Measurements from ENCODE around the gene PPP1R12A. TPM values are rescaled to one million over a fixed set of nuclear protein-coding genes. Genes with fewer than 3 reads are reported as not detected.

Gene PPP1R12A
- total RNA-seq, 4 donors from 2014 or later = 100 to 121 (median 113) TPM

DNA sequence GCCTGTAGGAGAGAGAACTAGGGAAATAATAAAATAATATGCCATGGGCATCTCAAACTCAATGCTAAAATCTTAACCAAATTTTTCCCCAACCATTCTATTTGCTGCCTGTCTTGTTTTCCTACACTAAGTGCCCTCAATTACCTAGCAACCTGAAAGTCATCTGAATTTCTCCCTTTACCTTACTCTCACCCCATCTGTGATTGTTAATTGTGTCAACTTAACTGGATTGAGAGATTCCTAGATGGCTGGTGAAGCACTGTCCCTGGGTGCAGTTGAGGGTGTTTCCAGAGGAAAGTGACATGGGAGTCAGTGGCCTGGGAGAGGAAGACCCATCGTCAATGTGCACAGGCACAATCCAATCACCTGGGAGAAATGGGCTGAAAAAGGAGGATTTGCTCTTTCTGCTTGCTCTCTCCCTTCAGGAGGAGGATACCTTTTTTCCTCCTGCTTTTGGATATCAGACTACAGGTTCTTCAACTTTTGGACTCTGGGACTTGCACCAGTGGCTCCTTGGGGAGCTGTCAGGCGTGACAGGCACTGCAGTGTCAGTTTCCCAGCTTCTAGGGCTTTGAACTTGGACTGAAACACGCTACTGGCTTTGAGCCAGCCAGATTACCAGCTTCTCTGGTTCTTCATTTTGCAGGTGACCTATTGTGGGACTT is 100.1 kb downstream of the PPP1R12A start:
- no peaks in the 10 kb centered on the region for H3K27me3 ChIP-seq
- intact Hi-C loops (cut with DNase I; ENCODE audit: low total_unique reads) = no loop called here
- no peak overlapping the region for H3K4me3 ChIP-seq
- DNase-seq = no peak
- TF ChIP-seq POLR2A (IDR thresholded peaks at IDR 0.05) = no peak
- TF ChIP-seq EP300 (IDR thresholded peaks at IDR 0.05; ENCODE audit: low read depth) = no peak
- TF ChIP-seq, protein P1, sequence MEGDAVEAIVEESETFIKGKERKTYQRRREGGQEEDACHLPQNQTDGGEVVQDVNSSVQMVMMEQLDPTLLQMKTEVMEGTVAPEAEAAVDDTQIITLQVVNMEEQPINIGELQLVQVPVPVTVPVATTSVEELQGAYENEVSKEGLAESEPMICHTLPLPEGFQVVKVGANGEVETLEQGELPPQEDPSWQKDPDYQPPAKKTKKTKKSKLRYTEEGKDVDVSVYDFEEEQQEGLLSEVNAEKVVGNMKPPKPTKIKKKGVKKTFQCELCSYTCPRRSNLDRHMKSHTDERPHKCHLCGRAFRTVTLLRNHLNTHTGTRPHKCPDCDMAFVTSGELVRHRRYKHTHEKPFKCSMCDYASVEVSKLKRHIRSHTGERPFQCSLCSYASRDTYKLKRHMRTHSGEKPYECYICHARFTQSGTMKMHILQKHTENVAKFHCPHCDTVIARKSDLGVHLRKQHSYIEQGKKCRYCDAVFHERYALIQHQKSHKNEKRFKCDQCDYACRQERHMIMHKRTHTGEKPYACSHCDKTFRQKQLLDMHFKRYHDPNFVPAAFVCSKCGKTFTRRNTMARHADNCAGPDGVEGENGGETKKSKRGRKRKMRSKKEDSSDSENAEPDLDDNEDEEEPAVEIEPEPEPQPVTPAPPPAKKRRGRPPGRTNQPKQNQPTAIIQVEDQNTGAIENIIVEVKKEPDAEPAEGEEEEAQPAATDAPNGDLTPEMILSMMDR (IDR thresholded peaks at IDR 0.05) = no peak
- TF ChIP-seq POLR2AphosphoS5 (IDR thresholded peaks at IDR 0.05) = no peak
- 60 to 91% methylated on average over 1 to 3 of the region's 3 CpGs for WGBS, 2 donors (ENCODE audit: low coverage in 1 of 2)
- peaks cover 3 to 4% of the 10 kb centered on the region in 2 donors for H3K9me3 ChIP-seq
- H3K4me1 ChIP-seq = peaks cover 0 to 19% (median 0%) of the 10 kb centered on the region in 4 donors
- in situ Hi-C loops (cut with MboI; ENCODE audit: low pct_ligation_motif_present in 1 of 4, low pct_unique_long_range_greater_than_20kb in 1 of 4, low sequenced_read_pairs in 3 of 4) = no loop called here
- peaks cover 0 to 31% (median 5%) of the 10 kb centered on the region in 4 donors for H3K36me3 ChIP-seq
- H3K27ac ChIP-seq = no peak overlapping the region

DNA sequence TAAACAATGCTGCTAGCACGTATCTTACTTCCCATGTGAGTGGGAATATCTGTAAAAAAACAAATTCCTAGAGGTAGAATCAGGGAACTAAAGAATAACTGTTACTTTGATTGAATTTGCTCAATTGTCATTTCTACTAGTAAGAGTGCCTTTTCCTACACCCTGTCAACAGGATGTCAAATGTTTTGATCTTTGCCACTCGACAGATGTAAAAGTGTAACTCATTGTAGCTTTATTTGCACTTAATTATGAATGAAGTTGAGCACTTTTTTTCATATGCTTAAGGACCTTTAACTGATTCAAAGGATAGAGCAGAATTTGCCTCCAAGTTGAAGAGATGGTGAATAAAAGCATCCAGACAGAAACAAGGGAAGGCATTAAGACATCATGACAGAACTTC is 104.5 kb downstream of the PPP1R12A start:
- no peaks in the 10 kb centered on the region for H3K27me3 ChIP-seq
- TF ChIP-seq, protein P1 (IDR thresholded peaks at IDR 0.05) = no peak
- no peak for TF ChIP-seq EP300 (IDR thresholded peaks at IDR 0.05; ENCODE audit: low read depth)
- no peak for TF ChIP-seq POLR2AphosphoS5 (IDR thresholded peaks at IDR 0.05)
- no peak for TF ChIP-seq POLR2A (IDR thresholded peaks at IDR 0.05)
- H3K27ac ChIP-seq = no peak overlapping the region
- DNase-seq = no peak
- in situ Hi-C loops (cut with MboI; ENCODE audit: low pct_ligation_motif_present in 1 of 4, low pct_unique_long_range_greater_than_20kb in 1 of 4, low sequenced_read_pairs in 3 of 4) = no loop called here
- peaks cover 0 to 19% (median 0%) of the 10 kb centered on the region in 4 donors for H3K36me3 ChIP-seq
- peaks cover 0 to 27% (median 0%) of the 10 kb centered on the region in 4 donors for H3K4me1 ChIP-seq
- 42 to 60% methylated on average over 2 of the region's 2 CpGs for WGBS, 2 donors (ENCODE audit: low coverage in 1 of 2)
- H3K4me3 ChIP-seq = no peak overlapping the region
- no peaks in the 10 kb centered on the region for H3K9me3 ChIP-seq
- intact Hi-C loops (cut with DNase I; ENCODE audit: low total_unique reads) = no loop called here

DNA sequence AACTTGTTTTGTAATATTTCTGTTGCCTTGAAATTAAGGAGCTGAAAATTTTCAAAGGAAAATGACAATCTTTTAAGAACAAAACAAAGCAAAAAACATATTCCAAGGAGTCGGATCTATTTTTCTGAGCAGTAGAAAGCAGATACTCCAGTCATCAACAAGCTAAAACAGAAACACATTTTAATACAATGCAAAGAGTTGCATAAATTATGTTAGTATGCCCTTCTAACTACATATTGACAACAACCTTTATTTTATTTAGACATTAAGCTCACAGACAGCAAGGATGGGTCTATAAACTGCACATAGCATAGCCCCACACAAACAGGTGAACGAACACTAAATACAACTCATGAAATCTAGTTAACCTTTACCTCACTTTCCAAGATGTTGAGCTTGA is 106.0 kb downstream of the PPP1R12A start:
- intact Hi-C loops (cut with DNase I; ENCODE audit: low total_unique reads) = no loop called here
- Histone ChIP-seq H3K4me1 (peaks cover 0 to 31% (median 0%) of the 10 kb centered on the region in 4 donors), H3K27me3 (no peaks in the 10 kb centered on the region), H3K4me3 (no peak overlapping the region), H3K27ac (no peak overlapping the region), H3K36me3 (peaks cover 0 to 19% (median 0%) of the 10 kb centered on the region in 4 donors), H3K9me3 (no peaks in the 10 kb centered on the region)
- in situ Hi-C loops (cut with MboI; ENCODE audit: low pct_ligation_motif_present in 1 of 4, low pct_unique_long_range_greater_than_20kb in 1 of 4, low sequenced_read_pairs in 3 of 4) = no loop called here
- WGBS, 2 donors (ENCODE audit: low coverage in 1 of 2) = 79 to 92% methylated on average over 2 of the region's 2 CpGs
- TF ChIP-seq, protein P1 (IDR thresholded peaks at IDR 0.05) = no peak
- TF ChIP-seq POLR2A (IDR thresholded peaks at IDR 0.05) (no peak), EP300 (IDR thresholded peaks at IDR 0.05; ENCODE audit: low read depth) (no peak), POLR2AphosphoS5 (IDR thresholded peaks at IDR 0.05) (no peak)
- no peak for DNase-seq

DNA sequence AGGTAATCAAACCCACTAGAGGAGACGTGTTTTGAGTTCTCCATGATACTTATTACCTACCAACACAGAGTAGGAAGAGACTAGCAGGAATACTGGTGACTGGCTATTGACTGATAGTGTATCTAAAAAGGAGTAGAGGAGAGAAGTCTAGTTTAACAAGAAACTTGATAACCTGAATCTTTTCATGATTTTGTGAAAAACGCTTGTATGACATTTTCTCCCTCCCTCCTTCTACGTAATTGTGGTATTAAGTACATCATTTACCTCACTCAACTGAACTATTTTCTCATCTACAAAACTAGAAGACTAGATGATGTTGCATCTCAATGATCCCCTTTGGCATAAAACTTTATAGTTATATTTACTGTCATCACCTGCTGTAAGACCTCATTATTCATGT is 107.4 kb downstream of the PPP1R12A start:
- Histone ChIP-seq H3K27me3 (no peaks in the 10 kb centered on the region), H3K4me1 (peaks cover 0 to 28% (median 0%) of the 10 kb centered on the region in 4 donors), H3K36me3 (peaks cover 0 to 19% (median 0%) of the 10 kb centered on the region in 4 donors), H3K9me3 (no peaks in the 10 kb centered on the region), H3K4me3 (no peak overlapping the region), H3K27ac (no peak overlapping the region)
- no peak for DNase-seq
- in situ Hi-C loops (cut with MboI; ENCODE audit: low pct_ligation_motif_present in 1 of 4, low pct_unique_long_range_greater_than_20kb in 1 of 4, low sequenced_read_pairs in 3 of 4) = no loop called here
- WGBS, 2 donors (ENCODE audit: low coverage in 1 of 2) = 88 to 96% methylated on average over 3 of the region's 3 CpGs
- intact Hi-C loops (cut with DNase I; ENCODE audit: low total_unique reads) = no loop called here
- TF ChIP-seq EP300 (IDR thresholded peaks at IDR 0.05; ENCODE audit: low read depth) (no peak), POLR2A (IDR thresholded peaks at IDR 0.05) (no peak), POLR2AphosphoS5 (IDR thresholded peaks at IDR 0.05) (no peak)
- TF ChIP-seq, protein P1 (IDR thresholded peaks at IDR 0.05) = no peak

All from transverse colon (tissue), 4 donors.